Tibial artery (tissue), 4 donors: ENCODE measurements around the gene OXTR.

Source experiments
- DNase-seq, 2 donors: peaks; one replicate each; pipeline ENCODE4 v3.0.0-alpha.2; 2019
- H3K27ac ChIP-seq, 2 donors: fragments of 200-600 bp; sonication (generic) in 1 of 2; 1 replicate in 1 of 2; 2 replicates in 1 of 2; pipeline ENCODE4 v1.5.1; 2018 to 2019; ENCODE audit warnings: mild to moderate bottlenecking in 1 of 2
- H3K27me3 ChIP-seq, 2 donors: fragments of 200-600 bp; sonication (generic) in 1 of 2; one replicate each; pipeline versions ENCODE4 v1.5.1 to v1.6.0; 2016 to 2019
- H3K36me3 ChIP-seq, 3 donors: fragments of 200-600 bp; sonication (generic) in 2 of 3; one replicate each; pipeline ENCODE4 v1.5.1; 2016 to 2019; ENCODE audit warnings: mild to moderate bottlenecking in 2 of 3
- H3K4me1 ChIP-seq, 4 donors: fragments of 200-600 bp; sonication (generic) in 2 of 4; 1 replicate in 3 of 4; 2 replicates in 1 of 4; pipeline ENCODE4 v1.5.1; 2016 to 2019
- H3K4me3 ChIP-seq, 2 donors: fragments of 200-600 bp; sonication (generic) in 1 of 2; 1 replicate in 1 of 2; 2 replicates in 1 of 2; pipeline ENCODE4 v1.5.1; 2018 to 2019; ENCODE audit warnings: mild to moderate bottlenecking in 2 of 2
- H3K9me3 ChIP-seq, 3 donors: fragments of 200-600 bp; sonication (generic) in 1 of 3; one replicate each; pipeline ENCODE4 v1.5.1; 2016 to 2019
- CTCF ChIP-seq, 2 experiments: fragments of 200-600 bp in 1 of 2; fragments of 450-650 bp in 1 of 2; IDR thresholded peaks; one replicate each; pipeline ENCODE4 v1.5.1; 2017 to 2019; ENCODE audit warnings: antibody characterized with exemption in 2 of 2, mild to moderate bottlenecking in 1 of 2, moderate library complexity in 1 of 2
- intact Hi-C: fragments of 100-400 bp; cut with DNase I; formaldehyde crosslinking; loops from one replicate; pipeline ENCODE4 v1.15.0; 2023; ENCODE audit warnings: low total_unique reads

Gene OXTR

GRCh38 chr3:8784676-8785435 lies 15.4 kb upstream of the OXTR start:
- Histone ChIP-seq H3K4me3 (no peak overlapping the region), H3K4me1 (no peaks in the 10 kb centered on the region), H3K27me3 (no peaks in the 10 kb centered on the region), H3K27ac (no peak overlapping the region), H3K36me3 (peaks cover 0 to 5% (median 0%) of the 10 kb centered on the region in 3 donors), H3K9me3 (peaks cover 0 to 9% (median 2%) of the 10 kb centered on the region in 3 donors)
- intact Hi-C loops: no loop called here
- DNase-seq: no peak
- no peak for TF ChIP-seq CTCF (IDR thresholded peaks at IDR 0.05)

GRCh38 chr3:8780279-8780678 lies 10.9 kb upstream of the OXTR start:
- no peak for TF ChIP-seq CTCF (IDR thresholded peaks at IDR 0.05)
- no peaks in the 10 kb centered on the region for H3K36me3 ChIP-seq
- intact Hi-C loops: no loop called here
- H3K4me3 ChIP-seq: no peak overlapping the region
- DNase-seq: no peak
- H3K27ac ChIP-seq: no peak overlapping the region
- peaks cover 0 to 10% of the 10 kb centered on the region in 2 donors for H3K27me3 ChIP-seq
- H3K4me1 ChIP-seq: no peaks in the 10 kb centered on the region
- H3K9me3 ChIP-seq: no peaks in the 10 kb centered on the region

GRCh38 chr3:8778475-8778874 lies 9.1 kb upstream of the OXTR start:
- intact Hi-C loops: no loop called here
- Histone ChIP-seq H3K36me3 (no peaks in the 10 kb centered on the region), H3K27me3 (peaks cover 0 to 10% of the 10 kb centered on the region in 2 donors), H3K4me3 (no peak overlapping the region), H3K27ac (no peak overlapping the region), H3K9me3 (no peaks in the 10 kb centered on the region), H3K4me1 (no peaks in the 10 kb centered on the region)
- DNase-seq: no peak
- TF ChIP-seq CTCF (IDR thresholded peaks at IDR 0.05): no peak

GRCh38 chr3:8777978-8778267 lies 8.5 kb upstream of the OXTR start:
- TF ChIP-seq CTCF (IDR thresholded peaks at IDR 0.05): no peak
- no peaks in the 10 kb centered on the region for H3K36me3 ChIP-seq
- intact Hi-C loops: no loop called here
- no peak for DNase-seq
- no peak overlapping the region for H3K27ac ChIP-seq
- no peak overlapping the region for H3K4me3 ChIP-seq
- no peaks in the 10 kb centered on the region for H3K9me3 ChIP-seq
- H3K4me1 ChIP-seq: no peaks in the 10 kb centered on the region
- H3K27me3 ChIP-seq: peaks cover 0 to 10% of the 10 kb centered on the region in 2 donors

- Histone ChIP-seq H3K4me3 (no peak overlapping the region), H3K4me1 (no peaks in the 10 kb centered on the region), H3K36me3 (no peaks in the 10 kb centered on the region), H3K27ac (no peak overlapping the region), H3K27me3 (peaks cover 0 to 10% of the 10 kb centered on the region in 2 donors), H3K9me3 (no peaks in the 10 kb centered on the region)
- TF ChIP-seq CTCF (IDR thresholded peaks at IDR 0.05): no peak
- DNase-seq: no peak
- intact Hi-C loops: no loop called here
These were observed 8.0 kb upstream of the OXTR start for GRCh38 chr3:8777201-8777977.
